ENCODE results near the gene SPIRE1.

- TF ChIP-seq EP300 (IDR thresholded peaks at IDR 0.05; ENCODE audit: borderline replicate concordance) = no peak
- no peak for TF ChIP-seq CEBPB (IDR thresholded peaks at IDR 0.05)
- TF ChIP-seq NFIC (IDR thresholded peaks at IDR 0.05) = no peak
- TF ChIP-seq RAD21 (IDR thresholded peaks at IDR 0.05; ENCODE audit: low read depth) = no peak
- no peak for TF ChIP-seq USF1 (IDR thresholded peaks at IDR 0.05)
- TF ChIP-seq CREB1 (IDR thresholded peaks at IDR 0.05; ENCODE audit: low read depth) = no peak
- no peak for TF ChIP-seq TAF1 (IDR thresholded peaks at IDR 0.05; ENCODE audit: low read depth)
- TF ChIP-seq YY1 (IDR thresholded peaks at IDR 0.05; ENCODE audit: low read depth) = no peak
- TF ChIP-seq FOXM1 (IDR thresholded peaks at IDR 0.05; ENCODE audit: borderline replicate concordance, low read depth) = no peak
- TF ChIP-seq, protein P1, sequence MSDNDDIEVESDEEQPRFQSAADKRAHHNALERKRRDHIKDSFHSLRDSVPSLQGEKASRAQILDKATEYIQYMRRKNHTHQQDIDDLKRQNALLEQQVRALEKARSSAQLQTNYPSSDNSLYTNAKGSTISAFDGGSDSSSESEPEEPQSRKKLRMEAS (IDR thresholded peaks at IDR 0.05) = no peak
These were observed 201.5 kb downstream of the SPIRE1 start for GRCh38 chr18:12456441-12456840.

All from Ishikawa (cell line).